H1 (cell line): Measurements from ENCODE around the gene CAMK2G. TPM values are rescaled to one million over a fixed set of nuclear protein-coding genes. Genes with fewer than 3 reads are reported as not detected.

Source experiments
- CTCF ChIA-PET: fragments of 300-600 bp; sonication (Branson Sonifier 250); formaldehyde crosslinking; loops from one replicate; lab custom pipeline; 2021; ENCODE audit not compliant: partially characterized antibody; lab: Charles Lee
- POLR2A ChIA-PET: fragments of 300-600 bp; sonication (Branson Sonifier 250); formaldehyde crosslinking; loops from one replicate; lab custom pipeline; 2021; ENCODE audit warnings: inconsistent platforms; ENCODE audit not compliant: partially characterized antibody; lab: Charles Lee
- DNase-seq, 2 experiments: peaks; one replicate each; pipeline versions ENCODE4 v3.0.0 to v3.0.0-alpha.2; 2010 to 2022; ENCODE audit warnings: low spot score in 2 of 2, low read depth in 1 of 2, mixed read lengths in 1 of 2
- FAIRE-seq: peaks from 2 replicates; lab custom pipeline; 2011; peaks lifted over from hg19 to GRCh38; lab: Jason Lieb, UNC
- H2AFZ ChIP-seq: 2 replicates; pipeline ENCODE4 v1.8.1; 2012; ENCODE audit warnings: low read length, inconsistent platforms
- H2AK5ac ChIP-seq: 2 replicates; pipeline ENCODE4 v1.6.1; 2013; ENCODE audit warnings: low read depth, low read length
- H2BK120ac ChIP-seq: replicated peaks from 2 replicates; pipeline ENCODE3; 2013; ENCODE audit warnings: low read depth, low read length, inconsistent platforms
- H2BK12ac ChIP-seq: 2 replicates; pipeline ENCODE4 v1.6.1; 2013; ENCODE audit warnings: low read depth, low read length
- H2BK15ac ChIP-seq: 2 replicates; pipeline ENCODE4 v1.6.1; 2013; ENCODE audit warnings: low read length
- H2BK20ac ChIP-seq: 2 replicates; pipeline ENCODE4 v1.6.1; 2013; ENCODE audit warnings: low read length
- H2BK5ac ChIP-seq: 2 replicates; pipeline ENCODE4 v1.6.1; 2013; ENCODE audit warnings: low read depth, low read length
- H3K14ac ChIP-seq: 2 replicates; pipeline ENCODE4 v1.6.1; 2013; ENCODE audit warnings: inconsistent platforms; ENCODE audit not compliant: insufficient read length
- H3K18ac ChIP-seq: 2 replicates; pipeline ENCODE4 v1.6.1; 2013; ENCODE audit warnings: low read length; ENCODE audit errors: extremely low read depth
- H3K23ac ChIP-seq: 2 replicates; pipeline ENCODE4 v1.6.1; 2013; ENCODE audit warnings: inconsistent platforms; ENCODE audit not compliant: insufficient read length
- H3K23me2 ChIP-seq: 2 replicates; pipeline ENCODE4 v1.6.1; 2013; ENCODE audit warnings: low read depth, low read length
- H3K27ac ChIP-seq: 2 replicates; pipeline ENCODE4 v1.6.1; 2011; ENCODE audit warnings: low read depth, low read length, inconsistent platforms
- H3K27me3 ChIP-seq, 4 experiments: replicated peaks in 1 of 4; 1 replicate in 1 of 4; 2 replicates in 3 of 4; pipeline versions ENCODE4 v1.6.1 to v1.8.1; 2011 to 2013; ENCODE audit warnings: low read length in 3 of 4, mild to moderate bottlenecking in 3 of 4, inconsistent platforms in 2 of 4, mixed read lengths in 2 of 4, moderate library complexity in 1 of 4; ENCODE audit not compliant: control insufficient read depth in 3 of 4, insufficient read depth in 3 of 4; ENCODE audit errors: extremely low read depth in 1 of 4
- H3K36me3 ChIP-seq, 4 experiments: 2 replicates each; pipeline versions ENCODE4 v1.6.1 to v1.8.1; 2011 to 2013; ENCODE audit warnings: mild to moderate bottlenecking in 4 of 4, low read length in 3 of 4, moderate library complexity in 2 of 4, control low read depth in 1 of 4, inconsistent platforms in 1 of 4; ENCODE audit not compliant: insufficient read depth in 4 of 4, control insufficient read depth in 2 of 4
- H3K4ac ChIP-seq: replicated peaks from 2 replicates; pipeline ENCODE3; 2013; ENCODE audit warnings: low read length, low read depth, mixed read lengths, inconsistent platforms; ENCODE audit not compliant: insufficient read length
- H3K4me1 ChIP-seq, 4 experiments: replicated peaks in 1 of 4; 1 replicate in 1 of 4; 2 replicates in 3 of 4; pipeline versions ENCODE4 v1.6.1 to v1.8.1; 2011 to 2013; ENCODE audit warnings: low read length in 3 of 4, inconsistent platforms in 2 of 4, mixed read lengths in 1 of 4; ENCODE audit not compliant: insufficient read depth in 4 of 4, control insufficient read depth in 3 of 4
- H3K4me2 ChIP-seq, 2 experiments: 2 replicates each; pipeline versions ENCODE4 v1.6.1 to v1.8.1; 2011 to 2013; ENCODE audit warnings: low read depth in 2 of 2, low read length in 2 of 2, control low read depth in 1 of 2, inconsistent platforms in 1 of 2, mild to moderate bottlenecking in 1 of 2; ENCODE audit not compliant: insufficient read depth in 1 of 2
- H3K4me3 ChIP-seq, 4 experiments: fragments of 200-600, 300-600 bp in 1 of 4; sonication (generic), shearing (Covaris generic), sonication (Bioruptor Twin) in 1 of 4; 2 replicates each; pipeline versions ENCODE4 v1.5.1 to v1.8.1; 2011 to 2016; ENCODE audit warnings: low read length in 4 of 4, low read depth in 3 of 4, control low read depth in 2 of 4, inconsistent platforms in 2 of 4, mild to moderate bottlenecking in 2 of 4, mixed read lengths in 1 of 4, moderate library complexity in 1 of 4; ENCODE audit not compliant: insufficient read depth in 2 of 4; ENCODE audit errors: extremely low read depth in 1 of 4
- H3K56ac ChIP-seq: replicated peaks from 2 replicates; pipeline ENCODE3; 2013; ENCODE audit warnings: low read depth, mild to moderate bottlenecking, mixed read lengths, low read length, inconsistent platforms; ENCODE audit not compliant: insufficient read length
- H3K79me1 ChIP-seq: 2 replicates; pipeline ENCODE4 v1.6.1; 2013; ENCODE audit warnings: low read depth, low read length, control low read depth
- H3K79me2 ChIP-seq, 2 experiments: 2 replicates each; pipeline versions ENCODE4 v1.6.1 to v1.8.1; 2012 to 2013; ENCODE audit warnings: low read length in 2 of 2, mild to moderate bottlenecking in 2 of 2, inconsistent platforms in 1 of 2; ENCODE audit not compliant: insufficient read depth in 2 of 2, control insufficient read depth in 1 of 2
- H3K9ac ChIP-seq, 4 experiments: replicated peaks in 1 of 4; 1 replicate in 1 of 4; 2 replicates in 3 of 4; pipeline versions ENCODE4 v1.6.1 to v1.8.1; 2011 to 2013; ENCODE audit warnings: low read depth in 3 of 4, low read length in 3 of 4, control low read depth in 2 of 4, mild to moderate bottlenecking in 2 of 4, moderate library complexity in 2 of 4, inconsistent platforms in 1 of 4; ENCODE audit errors: extremely low read depth in 1 of 4
- H3K9me3 ChIP-seq, 2 experiments: 2 replicates each; pipeline versions ENCODE4 v1.6.1 to v1.8.1; 2012 to 2013; ENCODE audit warnings: mild to moderate bottlenecking in 2 of 2, moderate library complexity in 2 of 2, control low read depth in 1 of 2, inconsistent platforms in 1 of 2, low read depth in 1 of 2, low read length in 1 of 2, mixed read lengths in 1 of 2; ENCODE audit not compliant: insufficient read depth in 2 of 2
- H4K20me1 ChIP-seq, 2 experiments: replicated peaks in 1 of 2; 2 replicates each; pipeline versions ENCODE3 to v1.8.1; 2011 to 2013; ENCODE audit warnings: inconsistent platforms in 2 of 2, low read length in 2 of 2, mild to moderate bottlenecking in 1 of 2; ENCODE audit not compliant: insufficient read depth in 2 of 2, control insufficient read depth in 1 of 2
- H4K5ac ChIP-seq: 2 replicates; pipeline ENCODE4 v1.6.1; 2013; ENCODE audit warnings: low read length, low read depth, mixed read lengths, inconsistent platforms; ENCODE audit not compliant: insufficient read length
- H4K8ac ChIP-seq: 2 replicates; pipeline ENCODE4 v1.8.0; 2013; ENCODE audit warnings: mild to moderate bottlenecking, moderate library complexity, low read length, inconsistent platforms; ENCODE audit not compliant: insufficient read depth; ENCODE audit errors: extremely low read depth
- H4K91ac ChIP-seq: replicated peaks from 2 replicates; pipeline ENCODE3; 2013; ENCODE audit warnings: low read length, mixed read lengths, inconsistent platforms; ENCODE audit not compliant: insufficient read length
- SP2 ChIP-seq: IDR thresholded peaks from 2 replicates; pipeline ENCODE4 v1.6.1; 2012; ENCODE audit warnings: mild to moderate bottlenecking, low read length, inconsistent platforms
- YY1 ChIP-seq: IDR thresholded peaks from 2 replicates; pipeline ENCODE4 v1.6.1; 2011; ENCODE audit warnings: low read depth, mild to moderate bottlenecking, low read length
- WGBS, 2 experiments: shearing (Covaris generic) in 1 of 2; methylation state at CpG; one replicate each; pipeline versions ENCODE4 v1.1.6 to v1.1.7; 2013 to 2015; ENCODE audit warnings: low lambda C conversion rate in 2 of 2, mixed read lengths in 2 of 2, inconsistent platforms in 1 of 2, low coverage in 1 of 2, missing lambda C conversion rate in 1 of 2; ENCODE audit not compliant: insufficient replicate concordance in 2 of 2, insufficient coverage in 1 of 2, insufficient read length in 1 of 2; ENCODE audit errors: extremely low coverage in 1 of 2, missing lambda C conversion rate in 1 of 2; 5-methylcytosine and 5-hydroxymethylcytosine counted together
- polyA plus RNA-seq, 7 experiments: library from polyadenylated mRNA; depleted of rRNA in 3 of 7; stranded (reverse) in 5 of 7; unstranded in 2 of 7; fragments of >200 nt in 5 of 7; fragments of 200-250 nt in 2 of 7; gene quantifications; 1 replicate in 5 of 7; 2 replicates in 1 of 7; 4 replicates in 1 of 7; pipeline versions ENCODE4 v1.2.1 to v1.2.3, GENCODE V29; 2011 to 2013; ENCODE audit warnings: missing spikeins in 2 of 7, mixed read lengths in 2 of 7
- total RNA-seq: library from RNA; stranded (reverse); fragmentation: NEBNext Ultra II Directional; extraction: Animal tissue kit (Norgen Biotek cat#: 25700); gene quantifications from 2 replicates; pipeline ENCODE4 v1.2.1, GENCODE V29; 2021
- TF ChIP-seq, protein P1 (sequence below), 3 experiments: IDR thresholded peaks; 1 replicate in 2 of 3; 2 replicates in 1 of 3; pipeline versions ENCODE4 v1.5.1 to v1.6.1; 2011; ENCODE audit warnings: low read length in 3 of 3, mild to moderate bottlenecking in 3 of 3, inconsistent platforms in 2 of 3, low read depth in 1 of 3, moderate library complexity in 1 of 3; ENCODE audit not compliant: insufficient read depth in 1 of 3; ENCODE audit errors: control extremely low read depth in 1 of 3

CAMK2G gene
- total and polyA plus RNA-seq, 2 of the 8 experiments (the other 6 are each of a cell fraction or from before 2014, with no cell fraction given) = 28.9 to 31.7 TPM

DNA sequence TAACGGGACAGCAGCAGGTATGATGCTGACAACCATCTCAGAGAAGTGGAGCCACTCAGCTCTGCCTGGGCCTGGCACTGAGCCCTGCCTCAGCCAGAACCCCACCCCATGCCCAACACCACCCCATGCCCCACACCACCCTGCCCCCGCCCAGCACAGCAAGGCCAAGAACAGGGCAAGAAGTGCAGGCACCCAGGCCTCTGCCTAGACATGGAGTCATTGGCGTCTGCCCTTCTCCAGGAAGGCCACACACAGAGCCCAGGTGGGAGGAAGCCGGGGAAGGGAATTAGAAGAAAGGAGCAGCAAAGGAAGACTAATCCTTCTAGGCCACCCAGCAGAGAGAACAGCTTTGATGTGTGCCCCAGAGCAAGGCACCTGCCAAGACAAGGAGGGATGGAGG lies 18.9 kb downstream of the CAMK2G start:
- H3K14ac ChIP-seq = no peak overlapping the region
- H3K18ac ChIP-seq = no peak overlapping the region
- no peak overlapping the region for H4K8ac ChIP-seq
- no peak for FAIRE-seq
- H3K4ac ChIP-seq = no peak overlapping the region
- no peak for DNase-seq
- 89% methylated on average over 4 of the region's 4 CpGs; no CpG with 5 or more reads in 1 of the 2 experiments for WGBS, 2 experiments
- TF ChIP-seq SP2 = no peak
- TF ChIP-seq, protein P1, sequence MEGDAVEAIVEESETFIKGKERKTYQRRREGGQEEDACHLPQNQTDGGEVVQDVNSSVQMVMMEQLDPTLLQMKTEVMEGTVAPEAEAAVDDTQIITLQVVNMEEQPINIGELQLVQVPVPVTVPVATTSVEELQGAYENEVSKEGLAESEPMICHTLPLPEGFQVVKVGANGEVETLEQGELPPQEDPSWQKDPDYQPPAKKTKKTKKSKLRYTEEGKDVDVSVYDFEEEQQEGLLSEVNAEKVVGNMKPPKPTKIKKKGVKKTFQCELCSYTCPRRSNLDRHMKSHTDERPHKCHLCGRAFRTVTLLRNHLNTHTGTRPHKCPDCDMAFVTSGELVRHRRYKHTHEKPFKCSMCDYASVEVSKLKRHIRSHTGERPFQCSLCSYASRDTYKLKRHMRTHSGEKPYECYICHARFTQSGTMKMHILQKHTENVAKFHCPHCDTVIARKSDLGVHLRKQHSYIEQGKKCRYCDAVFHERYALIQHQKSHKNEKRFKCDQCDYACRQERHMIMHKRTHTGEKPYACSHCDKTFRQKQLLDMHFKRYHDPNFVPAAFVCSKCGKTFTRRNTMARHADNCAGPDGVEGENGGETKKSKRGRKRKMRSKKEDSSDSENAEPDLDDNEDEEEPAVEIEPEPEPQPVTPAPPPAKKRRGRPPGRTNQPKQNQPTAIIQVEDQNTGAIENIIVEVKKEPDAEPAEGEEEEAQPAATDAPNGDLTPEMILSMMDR (IDR thresholded peaks at IDR 0.05; ENCODE audit: control extremely low read depth in 1 of 3, insufficient read depth in 1 of 3, low read depth in 1 of 3, low read length in 3 of 3) = no peak
- no peak for TF ChIP-seq YY1
- H3K27me3 ChIP-seq = no peaks in the 10 kb centered on the region
- H3K79me2 ChIP-seq = no peaks in the 10 kb centered on the region; a peak in 1 of 4 replicates
- H2BK15ac ChIP-seq = no peak overlapping the region
- H3K23ac ChIP-seq = no peak overlapping the region
- no peak overlapping the region for H3K9ac ChIP-seq
- no peak overlapping the region for H3K27ac ChIP-seq
- H3K4me2 ChIP-seq = no peak overlapping the region
- no peaks in the 10 kb centered on the region for H3K23me2 ChIP-seq
- no peaks in the 10 kb centered on the region; the same call in 1 of the 2 replicates for H3K79me1 ChIP-seq
- H2BK5ac ChIP-seq = no peak overlapping the region
- H2BK12ac ChIP-seq = no peak overlapping the region
- H4K91ac ChIP-seq = no peak overlapping the region
- no peak overlapping the region for H2AK5ac ChIP-seq
- ChIA-PET POLR2A (interaction anchor here (0.6 to 3.3 kb wide), 4 partner anchors 10 to 62 kb away, joined by 3 to 17 read pairs (median 4); no protein-coding TSS in a partner anchor), CTCF (interaction anchor here (0.8 to 18.1 kb wide), 7 partner anchors 10 to 244 kb away, joined by 3 to 243 read pairs (median 6); partner anchors contain the start of gene CAMK2G)
- no peak overlapping the region for H4K5ac ChIP-seq
- H2AFZ ChIP-seq = no peak overlapping the region
- H3K9me3 ChIP-seq = no peaks in the 10 kb centered on the region
- peaks cover 0 to 16% (median 5%) of the 10 kb centered on the region in 4 experiments; a peak in 4 of 7 replicates for H3K4me1 ChIP-seq
- no peak overlapping the region for H3K4me3 ChIP-seq
- no peak overlapping the region for H3K56ac ChIP-seq
- H2BK20ac ChIP-seq = no peak overlapping the region
- H3K36me3 ChIP-seq = peaks cover 4 to 11% (median 10%) of the 10 kb centered on the region in 4 experiments; a peak in 3 of 8 replicates
- no peak overlapping the region for H2BK120ac ChIP-seq
- peaks cover 7 to 11% of the 10 kb centered on the region in 2 experiments for H4K20me1 ChIP-seq
